SK-N-SH treated with all-trans-retinoic acid at 6 μM for 48 hours (cell line): ENCODE results near the gene OR51Q1.

Source experiments
- ATAC-seq: fragments of 200-7000 bp; cut with Tn5 transposase; 3 replicates; pipeline ENCODE4 v1.9.1; 2020; ENCODE audit warnings: mild to moderate bottlenecking, moderate library complexity
- ARNTL ChIP-seq: fragments of 450-650 bp; formaldehyde crosslinking; IDR thresholded peaks from 2 replicates; pipeline ENCODE4 v1.5.0; 2020; ENCODE audit warnings: low read depth, mild to moderate bottlenecking, moderate library complexity, borderline replicate concordance
- BACH2 ChIP-seq: fragments of 250-450 bp; sonication (Bioruptor Pico); IDR thresholded peaks from 2 replicates; pipeline ENCODE4 v1.9.0; 2021; ENCODE audit warnings: mild to moderate bottlenecking, borderline replicate concordance
- CREB5 ChIP-seq: fragments of 250-450 bp; sonication (Bioruptor Pico); IDR thresholded peaks from 2 replicates; pipeline ENCODE4 v1.5.1; 2020; ENCODE audit warnings: low read depth, mild to moderate bottlenecking, moderate library complexity
- CSDC2 ChIP-seq: fragments of 250-450 bp; sonication (Bioruptor Pico); IDR thresholded peaks from 2 replicates; pipeline ENCODE4 v1.5.0; 2020; ENCODE audit warnings: mild to moderate bottlenecking, moderate library complexity
- CSRNP3 ChIP-seq: fragments of 250-450 bp; sonication (Bioruptor Pico); IDR thresholded peaks from 2 replicates; pipeline ENCODE4 v1.5.1; 2021; ENCODE audit warnings: mild to moderate bottlenecking, moderate library complexity
- ESRRG ChIP-seq: fragments of 250-450 bp; sonication (Bioruptor Pico); IDR thresholded peaks from 2 replicates; pipeline ENCODE4 v1.6.1; 2021; ENCODE audit warnings: mild to moderate bottlenecking
- GLIS3 ChIP-seq: fragments of 250-450 bp; sonication (Bioruptor Pico); IDR thresholded peaks from 2 replicates; pipeline ENCODE4 v1.5.0; 2020; ENCODE audit warnings: mild to moderate bottlenecking, moderate library complexity
- ISL1 ChIP-seq: fragments of 250-450 bp; sonication (Bioruptor Pico); IDR thresholded peaks from 2 replicates; pipeline ENCODE4 v2.1.2; 2022; ENCODE audit warnings: mild to moderate bottlenecking, moderate library complexity
- OSR1 ChIP-seq: fragments of 250-450 bp; sonication (Bioruptor Pico); IDR thresholded peaks from 2 replicates; pipeline ENCODE4 v1.8.0; 2022; ENCODE audit warnings: moderate library complexity, mild to moderate bottlenecking, inconsistent platforms
- PATZ1 ChIP-seq: fragments of 250-450 bp; sonication (Bioruptor Pico); IDR thresholded peaks from 2 replicates; pipeline ENCODE4 v1.8.0; 2020; ENCODE audit warnings: mild to moderate bottlenecking, moderate library complexity, borderline replicate concordance
- POU6F1 ChIP-seq: fragments of 250-450 bp; sonication (Bioruptor Pico); IDR thresholded peaks from 2 replicates; pipeline ENCODE4 v1.8.0; 2021; ENCODE audit warnings: low read depth, mild to moderate bottlenecking, moderate library complexity, borderline replicate concordance
- PPARA ChIP-seq: fragments of 250-450 bp; sonication (Bioruptor Pico); IDR thresholded peaks from 2 replicates; pipeline ENCODE4 v1.5.0; 2020; ENCODE audit warnings: mild to moderate bottlenecking, borderline replicate concordance
- SNAI2 ChIP-seq: fragments of 250-450 bp; sonication (Bioruptor Pico); IDR thresholded peaks from 2 replicates; pipeline ENCODE4 v1.5.0; 2020; ENCODE audit warnings: mild to moderate bottlenecking, moderate library complexity
- TCF4 ChIP-seq: fragments of 250-450 bp; sonication (Bioruptor Pico); IDR thresholded peaks from 2 replicates; pipeline ENCODE4 v1.8.0; 2021; ENCODE audit warnings: mild to moderate bottlenecking, moderate library complexity, borderline replicate concordance
- TOX ChIP-seq: fragments of 250-450 bp; sonication (Bioruptor Pico); IDR thresholded peaks from 2 replicates; pipeline ENCODE4 v1.8.0; 2021; ENCODE audit warnings: mild to moderate bottlenecking, moderate library complexity, borderline replicate concordance
- TSHZ2 ChIP-seq: fragments of 250-450 bp; sonication (Bioruptor Pico); IDR thresholded peaks from 2 replicates; pipeline ENCODE4 v1.5.0; 2020; ENCODE audit warnings: mild to moderate bottlenecking, moderate library complexity
- ZFP3 ChIP-seq: fragments of 250-450 bp; sonication (Bioruptor Pico); IDR thresholded peaks from 2 replicates; pipeline ENCODE4 v1.5.0; 2020; ENCODE audit warnings: mild to moderate bottlenecking, moderate library complexity
- ZFP30 ChIP-seq: fragments of 450-650 bp; formaldehyde crosslinking; IDR thresholded peaks from 2 replicates; pipeline ENCODE4 v1.5.0; 2022; ENCODE audit warnings: mild to moderate bottlenecking, moderate library complexity
- ZNF565 ChIP-seq: fragments of 450-650 bp; formaldehyde crosslinking; conservative IDR thresholded peaks from 2 replicates; pipeline ENCODE4 v1.5.0; 2020; ENCODE audit warnings: low read depth, mild to moderate bottlenecking, moderate library complexity
- ZNF70 ChIP-seq: fragments of 450-650 bp; formaldehyde crosslinking; IDR thresholded peaks from 2 replicates; pipeline ENCODE4 v1.5.0; 2020; ENCODE audit warnings: mild to moderate bottlenecking, moderate library complexity

Gene OR51Q1

GRCh38 chr11:5398936-5399335 is 23.0 kb upstream of the OR51Q1 start:
- ATAC-seq, result no peak
- TF ChIP-seq ZFP30 (CRISPR knock-in tag) (no peak), CSDC2 (CRISPR knock-in tag) (no peak), ZNF70 (CRISPR knock-in tag) (no peak), PPARA (CRISPR knock-in tag) (no peak), PATZ1 (no peak), ESRRG (no peak), ZFP3 (CRISPR knock-in tag) (no peak), ARNTL (CRISPR knock-in tag) (no peak), BACH2 (CRISPR knock-in tag) (no peak), GLIS3 (no peak), CSRNP3 (CRISPR knock-in tag) (no peak), TOX (CRISPR knock-in tag) (no peak), TSHZ2 (no peak), SNAI2 (CRISPR knock-in tag) (no peak), OSR1 (no peak), POU6F1 (CRISPR knock-in tag) (no peak), TCF4 (CRISPR knock-in tag) (no peak), ZNF565 (CRISPR knock-in tag) (no peak)

GRCh38 chr11:5405173-5405572 is 16.7 kb upstream of the OR51Q1 start:
- no peak for TF ChIP-seq ARNTL (CRISPR knock-in tag)
- TF ChIP-seq PPARA (CRISPR knock-in tag), result no peak
- TF ChIP-seq ESRRG, result no peak
- no peak for TF ChIP-seq GLIS3
- no peak for TF ChIP-seq TOX (CRISPR knock-in tag)
- no peak for TF ChIP-seq BACH2 (CRISPR knock-in tag)
- TF ChIP-seq OSR1, result no peak
- no peak for TF ChIP-seq TSHZ2
- no peak for TF ChIP-seq POU6F1 (CRISPR knock-in tag)
- no peak for TF ChIP-seq SNAI2 (CRISPR knock-in tag)
- no peak for TF ChIP-seq CSRNP3 (CRISPR knock-in tag)
- TF ChIP-seq ZNF70 (CRISPR knock-in tag), result no peak
- TF ChIP-seq ZFP30 (CRISPR knock-in tag), result no peak
- no peak for TF ChIP-seq CREB5 (CRISPR knock-in tag)
- no peak for TF ChIP-seq ISL1
- TF ChIP-seq, all 23 proteins: peak for 0
- no peak for ATAC-seq
